Fibroblast of pulmonary artery (primary cell): Measurements from ENCODE around the gene APOC1.

Experiments used
- DNase-seq: peaks from one replicate; pipeline ENCODE4 v3.0.0-alpha.2; 2010; ENCODE audit warnings: low read depth
- H3K4me3 ChIP-seq: replicated peaks from 2 replicates; pipeline ENCODE4 v1.5.1; 2011; ENCODE audit warnings: low read depth, mild to moderate bottlenecking, control low read depth, low read length, moderate library complexity
- TF ChIP-seq, protein P1 (sequence below): IDR thresholded peaks from 2 replicates; pipeline ENCODE4 v1.5.1; 2011; ENCODE audit warnings: mild to moderate bottlenecking, control low read depth, low read length, inconsistent platforms; ENCODE audit errors: missing control alignments

Gene APOC1

DNA sequence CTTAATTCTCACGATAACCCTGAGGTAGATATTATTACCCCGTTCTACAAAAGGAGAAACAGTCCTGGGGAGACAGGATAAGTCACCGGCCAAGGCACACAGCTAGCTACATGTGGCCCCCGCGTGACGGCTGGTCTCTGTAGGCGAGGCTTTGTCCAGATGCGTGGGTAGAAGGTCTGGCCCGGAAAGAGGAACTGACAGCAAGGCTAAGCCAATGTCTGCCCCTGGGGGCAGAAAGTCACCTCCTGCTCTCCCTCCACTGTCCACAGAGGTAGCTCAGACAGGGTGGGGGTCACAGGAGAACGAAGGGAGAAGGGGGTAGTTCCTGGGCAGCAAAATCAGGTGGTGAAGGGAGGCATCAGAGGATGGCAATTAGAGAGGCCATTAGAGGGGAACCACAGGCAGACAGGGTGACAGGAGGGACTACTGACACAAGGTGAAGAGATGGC, 29.4 kb downstream of the APOC1 start:
- TF ChIP-seq, protein P1, sequence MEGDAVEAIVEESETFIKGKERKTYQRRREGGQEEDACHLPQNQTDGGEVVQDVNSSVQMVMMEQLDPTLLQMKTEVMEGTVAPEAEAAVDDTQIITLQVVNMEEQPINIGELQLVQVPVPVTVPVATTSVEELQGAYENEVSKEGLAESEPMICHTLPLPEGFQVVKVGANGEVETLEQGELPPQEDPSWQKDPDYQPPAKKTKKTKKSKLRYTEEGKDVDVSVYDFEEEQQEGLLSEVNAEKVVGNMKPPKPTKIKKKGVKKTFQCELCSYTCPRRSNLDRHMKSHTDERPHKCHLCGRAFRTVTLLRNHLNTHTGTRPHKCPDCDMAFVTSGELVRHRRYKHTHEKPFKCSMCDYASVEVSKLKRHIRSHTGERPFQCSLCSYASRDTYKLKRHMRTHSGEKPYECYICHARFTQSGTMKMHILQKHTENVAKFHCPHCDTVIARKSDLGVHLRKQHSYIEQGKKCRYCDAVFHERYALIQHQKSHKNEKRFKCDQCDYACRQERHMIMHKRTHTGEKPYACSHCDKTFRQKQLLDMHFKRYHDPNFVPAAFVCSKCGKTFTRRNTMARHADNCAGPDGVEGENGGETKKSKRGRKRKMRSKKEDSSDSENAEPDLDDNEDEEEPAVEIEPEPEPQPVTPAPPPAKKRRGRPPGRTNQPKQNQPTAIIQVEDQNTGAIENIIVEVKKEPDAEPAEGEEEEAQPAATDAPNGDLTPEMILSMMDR, result no peak

DNA sequence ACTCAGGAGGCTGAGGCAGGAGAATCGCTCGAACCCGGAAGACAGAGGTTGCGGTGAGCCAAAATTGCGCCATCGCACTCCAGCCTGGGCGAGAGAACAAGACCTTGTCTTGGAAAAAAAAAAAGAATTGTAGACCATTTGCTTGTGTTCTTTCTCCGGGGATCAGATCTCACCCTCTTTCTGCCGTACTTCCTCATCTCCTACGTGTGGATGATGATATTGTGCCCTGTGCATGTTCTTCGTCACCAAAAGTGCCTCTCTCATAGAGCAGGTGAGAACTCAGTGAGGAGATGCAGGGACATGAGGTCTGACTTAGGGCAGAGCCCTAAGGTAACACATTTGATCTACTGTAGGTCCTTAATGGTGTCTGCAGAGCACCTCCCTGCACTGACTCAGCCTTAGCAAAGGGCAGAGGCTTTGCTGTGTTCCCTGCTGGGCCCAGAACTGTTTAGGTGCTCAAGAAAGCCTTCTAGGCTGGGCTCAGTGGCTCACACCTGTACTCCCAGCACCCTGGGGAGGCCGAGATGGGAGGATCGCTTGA, 32.7 kb downstream of the APOC1 start:
- H3K4me3 ChIP-seq, result no peak overlapping the region
- TF ChIP-seq, protein P1, result no peak
- DNase-seq, result no peak

More for the DNA sequence above, 29.4 kb downstream of the APOC1 start:
- DNase-seq, result no peak
- H3K4me3 ChIP-seq, result no peak overlapping the region

DNA sequence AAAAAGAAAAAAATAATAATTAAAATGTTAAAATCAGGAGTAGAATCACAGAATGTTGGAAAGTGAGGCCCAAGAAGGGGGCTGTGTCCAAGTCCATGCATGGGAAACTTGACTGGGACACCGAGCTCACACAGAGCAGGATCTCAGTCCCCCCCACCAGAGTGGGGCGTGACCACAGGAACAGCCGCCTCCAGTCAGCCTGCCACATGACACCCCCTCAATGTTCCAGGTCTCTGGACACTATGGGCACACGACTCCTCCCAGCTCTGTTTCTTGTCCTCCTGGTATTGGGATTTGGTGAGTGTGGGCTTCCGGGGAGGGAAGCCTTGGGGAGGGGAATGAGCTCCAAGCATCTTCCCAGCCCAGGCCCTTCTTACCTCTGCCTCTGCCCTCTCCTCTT, 33.8 kb downstream of the APOC1 start:
- no peak for DNase-seq
- no peak overlapping the region for H3K4me3 ChIP-seq
- TF ChIP-seq, protein P1, result no peak

DNA sequence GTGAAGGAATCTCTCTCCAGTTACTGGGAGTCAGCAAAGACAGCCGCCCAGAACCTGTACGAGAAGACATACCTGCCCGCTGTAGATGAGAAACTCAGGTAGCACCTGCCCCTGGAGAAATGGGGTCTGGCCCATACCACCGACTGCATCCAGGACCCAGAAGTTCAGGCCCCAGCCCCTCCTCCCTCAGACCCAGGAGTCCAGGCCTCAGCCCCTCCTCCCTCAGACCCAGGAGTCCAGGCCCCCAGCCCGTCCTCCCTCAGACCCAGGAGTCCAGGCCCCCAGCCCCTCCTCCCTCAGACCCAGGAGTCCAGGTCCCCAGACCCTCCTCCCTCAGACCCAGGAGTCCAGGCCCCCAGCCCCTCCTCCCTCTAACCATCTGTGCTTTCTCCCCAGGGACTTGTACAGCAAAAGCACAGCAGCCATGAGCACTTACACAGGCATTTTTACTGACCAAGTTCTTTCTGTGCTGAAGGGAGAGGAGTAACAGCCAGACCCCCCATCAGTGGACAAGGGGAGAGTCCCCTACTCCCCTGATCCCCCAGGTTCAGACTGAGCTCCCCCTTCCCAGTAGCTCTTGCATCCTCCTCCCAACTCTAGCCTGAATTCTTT, 34.5 kb downstream of the APOC1 start:
- DNase-seq, result no peak
- TF ChIP-seq, protein P1, result no peak
- H3K4me3 ChIP-seq, result no peak overlapping the region

DNA sequence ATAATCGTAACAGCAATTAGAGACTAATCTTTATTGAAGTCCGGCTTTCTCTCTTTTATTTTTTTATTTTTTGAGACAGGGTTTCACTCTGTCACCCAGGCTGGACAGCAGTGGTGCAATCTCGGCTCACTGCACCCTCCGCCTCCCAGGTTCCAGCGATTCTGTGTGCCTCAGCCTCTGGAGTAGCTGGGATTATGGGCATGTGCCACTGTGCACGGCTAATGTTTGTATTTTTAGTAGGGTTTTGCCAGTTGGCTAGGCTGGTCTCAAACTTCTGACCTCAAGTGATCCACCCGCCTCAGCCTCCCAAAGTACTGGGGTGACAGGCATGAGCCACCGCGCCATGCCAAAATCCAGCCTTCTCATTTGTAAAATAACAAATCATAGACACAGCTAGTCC, 35.1 kb downstream of the APOC1 start:
- no peak overlapping the region for H3K4me3 ChIP-seq
- TF ChIP-seq, protein P1, result no peak
- DNase-seq, result no peak

DNA sequence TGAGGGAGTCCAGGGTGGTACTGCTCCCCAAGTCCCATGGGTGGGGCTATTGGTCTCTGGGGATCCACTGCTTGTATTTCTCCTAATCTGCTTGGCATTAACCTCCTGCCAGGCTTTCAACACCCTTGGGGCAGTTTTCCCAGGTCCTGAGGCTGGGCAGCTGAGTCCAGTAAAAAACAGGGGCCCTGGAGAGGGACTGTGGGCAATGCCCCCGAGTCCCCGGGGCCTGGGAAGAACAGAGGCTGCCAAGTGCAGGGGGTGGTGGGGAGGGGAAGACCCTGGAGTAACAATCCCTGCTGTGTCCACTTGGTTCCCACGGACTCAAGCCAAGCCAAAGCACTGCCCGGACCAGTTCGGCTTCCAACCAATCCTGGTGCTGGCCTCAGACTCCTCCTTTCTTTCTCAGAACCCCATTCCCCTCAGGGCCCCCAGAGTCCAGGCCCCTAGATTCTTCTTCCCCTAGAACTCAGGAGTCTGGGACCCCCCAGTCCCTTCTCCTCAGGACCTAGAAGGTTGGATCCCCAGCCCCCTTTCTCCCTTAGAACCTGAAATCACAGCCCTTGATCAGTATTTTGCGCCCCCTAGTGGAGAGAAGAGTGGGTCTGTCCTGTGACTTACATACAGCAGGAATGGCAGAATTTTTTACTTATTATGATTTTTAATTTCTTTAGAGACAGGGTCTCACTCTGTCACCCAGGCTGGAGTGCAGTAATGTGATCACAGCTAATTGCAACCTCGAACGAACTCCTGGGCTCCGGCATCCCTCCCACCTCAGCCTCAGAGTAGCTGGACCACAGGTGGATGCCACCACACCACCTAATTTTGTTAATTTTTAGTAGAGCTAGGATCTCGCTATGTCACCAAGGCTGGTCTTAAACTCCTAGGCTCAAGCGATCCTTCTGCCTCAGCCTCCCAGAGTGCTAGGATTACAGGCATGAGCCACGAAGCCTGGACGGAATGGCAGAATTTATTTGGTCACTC, 37.1 kb downstream of the APOC1 start:
- TF ChIP-seq, protein P1, result peak; percentile 81
- DNase-seq, result peak; percentile 86
- H3K4me3 ChIP-seq, result no peak overlapping the region
